ENCODE data around the gene IPO13.

Gene IPO13

GRCh38 chr1:44016041-44016889, 69.5 kb downstream of the IPO13 start:
- no peak for DNase-seq

- DNase-seq: no peak
These were observed 70.2 kb downstream of the IPO13 start for GRCh38 chr1:44016890-44017400.
